ENCODE data around the gene ZBTB7C. TPM values are rescaled to one million over a fixed set of nuclear protein-coding genes. Genes with fewer than 3 reads are reported as not detected.

Gene ZBTB7C
- total and polyA plus RNA-seq, 4 donors: 0.19 to 1.1 (median 0.45) TPM

- no peak for TF ChIP-seq HNF4G (IDR thresholded peaks at IDR 0.05)
- TF ChIP-seq RAD21 (IDR thresholded peaks at IDR 0.05): no peak
- no peak for TF ChIP-seq FOXA1 (IDR thresholded peaks at IDR 0.05)
- TF ChIP-seq YY1 (IDR thresholded peaks at IDR 0.05): no peak
- no peak for TF ChIP-seq ZBTB33 (IDR thresholded peaks at IDR 0.05)
- no peak for TF ChIP-seq SP1 (IDR thresholded peaks at IDR 0.05)
- no peak for TF ChIP-seq ATF3 (IDR thresholded peaks at IDR 0.05)
- TF ChIP-seq MAX (IDR thresholded peaks at IDR 0.05): no peak
- TF ChIP-seq, protein P1, sequence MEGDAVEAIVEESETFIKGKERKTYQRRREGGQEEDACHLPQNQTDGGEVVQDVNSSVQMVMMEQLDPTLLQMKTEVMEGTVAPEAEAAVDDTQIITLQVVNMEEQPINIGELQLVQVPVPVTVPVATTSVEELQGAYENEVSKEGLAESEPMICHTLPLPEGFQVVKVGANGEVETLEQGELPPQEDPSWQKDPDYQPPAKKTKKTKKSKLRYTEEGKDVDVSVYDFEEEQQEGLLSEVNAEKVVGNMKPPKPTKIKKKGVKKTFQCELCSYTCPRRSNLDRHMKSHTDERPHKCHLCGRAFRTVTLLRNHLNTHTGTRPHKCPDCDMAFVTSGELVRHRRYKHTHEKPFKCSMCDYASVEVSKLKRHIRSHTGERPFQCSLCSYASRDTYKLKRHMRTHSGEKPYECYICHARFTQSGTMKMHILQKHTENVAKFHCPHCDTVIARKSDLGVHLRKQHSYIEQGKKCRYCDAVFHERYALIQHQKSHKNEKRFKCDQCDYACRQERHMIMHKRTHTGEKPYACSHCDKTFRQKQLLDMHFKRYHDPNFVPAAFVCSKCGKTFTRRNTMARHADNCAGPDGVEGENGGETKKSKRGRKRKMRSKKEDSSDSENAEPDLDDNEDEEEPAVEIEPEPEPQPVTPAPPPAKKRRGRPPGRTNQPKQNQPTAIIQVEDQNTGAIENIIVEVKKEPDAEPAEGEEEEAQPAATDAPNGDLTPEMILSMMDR (IDR thresholded peaks at IDR 0.05; ENCODE audit: low read depth, low read length, missing input control): no peak
- TF ChIP-seq HNF4A (conservative IDR thresholded peaks at IDR 0.05): no peak
- no peak for TF ChIP-seq REST (IDR thresholded peaks at IDR 0.05)
- TF ChIP-seq JUND (IDR thresholded peaks at IDR 0.05): no peak
- no peak for TF ChIP-seq RXRA (IDR thresholded peaks at IDR 0.05)
- TF ChIP-seq FOXA2 (IDR thresholded peaks at IDR 0.05): no peak
- TF ChIP-seq GABPA (IDR thresholded peaks at IDR 0.05 in 1 of 2, conservative IDR thresholded peaks at IDR 0.05 in 1 of 2): no peak
- no peak for TF ChIP-seq NR2F2 (IDR thresholded peaks at IDR 0.05)
- no peak for TF ChIP-seq TAF1 (conservative IDR thresholded peaks at IDR 0.05)
- TF ChIP-seq EGR1 (IDR thresholded peaks at IDR 0.05; ENCODE audit: low read depth in 2 of 2): no peak
- Histone ChIP-seq H3K27ac (ENCODE audit: low read depth in 1 of 2, low read length in 2 of 2) (no peak overlapping the region), H3K4me3 (ENCODE audit: low read depth in 1 of 3, low read length in 3 of 3) (no peak overlapping the region), H3K4me1 (ENCODE audit: control insufficient read depth in 4 of 4, insufficient read depth in 4 of 4, low read length in 3 of 4) (no peaks in the 10 kb centered on the region), H3K9me3 (ENCODE audit: control insufficient read depth in 4 of 4, low read length in 3 of 4) (no peaks in the 10 kb centered on the region), H3K27me3 (ENCODE audit: control insufficient read depth in 4 of 4, insufficient read depth in 4 of 4, low read length in 3 of 4) (no peaks in the 10 kb centered on the region), H3K36me3 (ENCODE audit: control insufficient read depth in 4 of 4, insufficient read depth in 3 of 4, low read depth in 1 of 4, low read length in 3 of 4) (no peaks in the 10 kb centered on the region), H3K9ac (ENCODE audit: low read depth in 1 of 2, low read length in 2 of 2) (no peak overlapping the region)
- no peak for DNase-seq (ENCODE audit: low spot score)
- 73% methylated on average over 3 of the region's 3 CpGs for WGBS
Measured at GRCh38 chr18:48358868-48359267, 50.3 kb downstream of the ZBTB7C start.

Measured in liver (tissue), 9 donors.